Heart left ventricle (tissue), 16 donors: ENCODE data around the gene CCPG1. TPM values are rescaled to one million over a fixed set of nuclear protein-coding genes. Genes with fewer than 3 reads are reported as not detected.
"Not testable (repeated sequence)": the region's sequence is repeated elsewhere in the genome, so short reads cannot be mapped to it uniquely, and the experiment has no call there.

Experiments
- ATAC-seq, 4 donors: fragments of 200-7000 bp; cut with Tn5 transposase; one replicate each; pipeline ENCODE4 v1.9.1; 2020 to 2022; ENCODE audit warnings: moderate library complexity in 4 of 4, mild to moderate bottlenecking in 3 of 4, moderate number of reproducible peaks in 1 of 4
- DNase-seq, 5 donors: peaks; one replicate each; pipeline ENCODE4 v3.0.0-alpha.2; 2020
- H3K27ac ChIP-seq, 12 donors: fragments of 200-600 bp; sonication (generic) in 4 of 12; one replicate each; pipeline versions ENCODE4 v1.5.0 to v1.8.0; 2016 to 2022; ENCODE audit warnings: mild to moderate bottlenecking in 2 of 12
- H3K27me3 ChIP-seq, 9 donors: fragments of 200-600 bp; sonication (generic) in 2 of 9; one replicate each; pipeline versions ENCODE4 v1.5.1 to v1.8.0; 2016 to 2022; ENCODE audit warnings: mild to moderate bottlenecking in 3 of 9
- H3K36me3 ChIP-seq, 9 donors: fragments of 200-600 bp; sonication (generic) in 2 of 9; one replicate each; pipeline versions ENCODE4 v1.5.0 to v1.8.0; 2018 to 2022; ENCODE audit warnings: mild to moderate bottlenecking in 2 of 9
- H3K4me1 ChIP-seq, 12 donors: fragments of 200-600 bp; sonication (generic) in 4 of 12; one replicate each; pipeline versions ENCODE4 v1.5.0 to v1.8.0; 2016 to 2022; ENCODE audit warnings: mild to moderate bottlenecking in 3 of 12
- H3K4me3 ChIP-seq, 12 donors: fragments of 200-600 bp; sonication (generic) in 4 of 12; one replicate each; pipeline versions ENCODE4 v1.5.0 to v1.8.0; 2017 to 2022; ENCODE audit warnings: mild to moderate bottlenecking in 9 of 12, moderate library complexity in 4 of 12
- H3K9me3 ChIP-seq, 12 donors: fragments of 200-600 bp; sonication (generic) in 4 of 12; one replicate each; pipeline versions ENCODE4 v1.5.0 to v1.8.0; 2016 to 2022; ENCODE audit warnings: mild to moderate bottlenecking in 1 of 12
- POLR2A ChIP-seq, 2 donors: fragments of 450-650 bp; IDR thresholded peaks; one replicate each; pipeline ENCODE4 v1.6.1; 2017; ENCODE audit warnings: antibody characterized with exemption in 2 of 2, mild to moderate bottlenecking in 2 of 2, moderate library complexity in 2 of 2
- WGBS, 4 donors: extraction: QIAGEN DNeasy Blood & Tissue Kit in 2 of 4; methylation state at CpG; one replicate each; pipeline versions ENCODE4 v1.1.5 to v1.1.7; 2013 to 2018; 5-methylcytosine and 5-hydroxymethylcytosine counted together
- intact Hi-C, 10 donors: fragments of 100-400 bp; cut with DNase I; formaldehyde crosslinking; loops; one replicate each; pipeline versions ENCODE4 v1.11.1 to v1.14.2; 2022
- polyA plus RNA-seq, 2 donors: library from polyadenylated mRNA; stranded (reverse); fragments of 200-250 nt; gene quantifications; one replicate each; pipeline ENCODE4 v1.2.3, GENCODE V29; 2013
- total RNA-seq, 9 donors: library from RNA; depleted of rRNA in 2 of 9; stranded (reverse); fragments of >200 nt in 2 of 9; fragmentation: NEBNext Ultra II Directional in 3 of 9; extraction: Animal tissue kit (Norgen Biotek cat#: 25700) in 3 of 9; gene quantifications; one replicate each; pipeline versions ENCODE4 v1.1.0 to v1.2.4, GENCODE V29; 2016 to 2023
- TF ChIP-seq, protein P1 (sequence below), 12 donors: fragments of 200-600 bp; sonication (generic) in 4 of 12; IDR thresholded peaks; one replicate each; pipeline versions ENCODE4 v1.5.0 to v1.8.0; 2018 to 2022; ENCODE audit warnings: antibody characterized with exemption in 12 of 12, mild to moderate bottlenecking in 5 of 12
- donor health status: ischemic (EF 13 %, LVEDD 7.1; RV severe dilation, severe dysfunction).
- donor health status: healthy with polysubstance abuse.
- donor health status: DM: no; HTN: yes; CAD: no.
- donor health status: DM: no; HTN: no; CAD: no.
- donor health status: ischemic (EF 25% LVEDD 6.9; RV normal size, moderate dysfunction).
- donor health status: ischemic (EF 25% LVEDD 5.7; RV mildly dilated, moderate dysfunction).
- donor health status: healthy.
- donor health status: DM: yes; HTN: yes; CAD: no.
- donor health status: ischemic (EF 35%, LVEDD 5.7; RV mildly dilated, moderate dysfunction).
- donor health status: nonischemic (EF 11% LVEDD 7.7; RV severe dilation, severe dysfunction).
- donor health status: DM: yes; HTN: yes; CAD: no.
- donor health status: PGD.
- donor health status: ischemic (EF 29% LVEDD 5.4; RV normal size, mild dysfunction).
- donor health status: nonischemic (EF 23%, LVEDD 6.1; RV moderate dilation, normal function).

Gene CCPG1
- total and polyA plus RNA-seq, 11 donors: 21.3 to 105 (median 75.4) TPM

DNA sequence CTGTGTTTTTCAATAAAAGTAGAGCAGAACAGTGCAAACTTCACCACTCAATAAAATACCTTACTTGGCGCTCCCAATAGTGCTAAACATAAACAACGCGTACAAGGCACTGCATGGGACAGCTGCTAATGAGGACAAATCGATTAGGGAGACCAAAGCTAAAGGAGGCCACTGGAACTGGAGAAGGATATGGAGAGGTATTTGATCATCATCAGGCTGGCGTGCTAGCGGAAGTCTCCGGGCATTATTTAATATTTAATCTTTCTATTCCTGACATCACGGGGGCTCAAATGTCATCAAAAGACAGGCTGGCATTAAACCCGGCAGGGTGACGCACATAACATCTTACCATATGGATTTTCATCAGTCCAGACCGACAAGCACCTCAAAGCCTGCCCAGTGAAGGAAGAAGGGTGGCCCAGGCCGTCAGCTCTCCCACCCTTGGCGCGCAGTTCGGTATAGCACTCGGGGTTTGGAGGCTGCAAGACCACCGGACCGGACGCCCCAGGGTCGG, 604 bp downstream of the CCPG1 start:
- peak overlapping the region; percentile 57 to 92 (median 78) for H3K4me3 ChIP-seq
- peaks cover 0 to 55% (median 34%) of the 10 kb centered on the region in 12 donors for H3K4me1 ChIP-seq
- H3K36me3 ChIP-seq: no peaks in the 10 kb centered on the region
- TF ChIP-seq POLR2A (IDR thresholded peaks at IDR 0.05): no peak
- TF ChIP-seq, protein P1, sequence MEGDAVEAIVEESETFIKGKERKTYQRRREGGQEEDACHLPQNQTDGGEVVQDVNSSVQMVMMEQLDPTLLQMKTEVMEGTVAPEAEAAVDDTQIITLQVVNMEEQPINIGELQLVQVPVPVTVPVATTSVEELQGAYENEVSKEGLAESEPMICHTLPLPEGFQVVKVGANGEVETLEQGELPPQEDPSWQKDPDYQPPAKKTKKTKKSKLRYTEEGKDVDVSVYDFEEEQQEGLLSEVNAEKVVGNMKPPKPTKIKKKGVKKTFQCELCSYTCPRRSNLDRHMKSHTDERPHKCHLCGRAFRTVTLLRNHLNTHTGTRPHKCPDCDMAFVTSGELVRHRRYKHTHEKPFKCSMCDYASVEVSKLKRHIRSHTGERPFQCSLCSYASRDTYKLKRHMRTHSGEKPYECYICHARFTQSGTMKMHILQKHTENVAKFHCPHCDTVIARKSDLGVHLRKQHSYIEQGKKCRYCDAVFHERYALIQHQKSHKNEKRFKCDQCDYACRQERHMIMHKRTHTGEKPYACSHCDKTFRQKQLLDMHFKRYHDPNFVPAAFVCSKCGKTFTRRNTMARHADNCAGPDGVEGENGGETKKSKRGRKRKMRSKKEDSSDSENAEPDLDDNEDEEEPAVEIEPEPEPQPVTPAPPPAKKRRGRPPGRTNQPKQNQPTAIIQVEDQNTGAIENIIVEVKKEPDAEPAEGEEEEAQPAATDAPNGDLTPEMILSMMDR (IDR thresholded peaks at IDR 0.05): no peak
- H3K27me3 ChIP-seq: no peaks in the 10 kb centered on the region
- peak overlapping the region; percentile 60 to 98 (median 92) for H3K27ac ChIP-seq
- intact Hi-C loops: loop anchor here in 3 of 10 donors (2.0 to 10.0 kb wide), 5 partner anchors 89 to 213 kb away; partner anchors contain the start of genes RSL24D1 (in 2 of the 3), PIGB (in 1 of the 3), PIGBOS1 (in 1 of the 3) and PYGO1 (in 1 of the 3)
- no peaks in the 10 kb centered on the region for H3K9me3 ChIP-seq
- peak in 1 of 4 donors; percentile 2 for ATAC-seq
- DNase-seq: no peak
- WGBS, 4 donors: 1 to 2% (median 2%) methylated on average over 20 of the region's 20 CpGs

DNA sequence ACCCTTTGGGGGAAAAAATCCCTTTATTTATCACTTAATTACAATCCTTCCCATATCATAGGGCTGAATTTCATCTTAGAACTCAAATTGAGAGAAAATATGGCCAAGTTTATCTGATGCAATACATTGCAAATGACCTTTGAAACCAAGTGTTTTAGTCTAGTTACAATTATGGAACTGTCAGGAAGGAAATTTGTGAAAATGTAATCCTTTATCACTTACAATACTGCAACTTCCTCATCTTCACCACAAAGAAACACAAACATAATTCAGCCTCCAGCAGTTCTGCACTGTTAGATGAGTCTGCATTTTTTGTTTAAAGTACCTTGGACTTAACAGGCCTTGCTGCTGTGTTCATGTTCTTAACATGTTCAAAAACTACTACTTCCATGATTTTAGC, 4.6 kb downstream of the CCPG1 start:
- peak overlapping the region in 5 of 12 donors; percentile 6 to 75 (median 19) for H3K27ac ChIP-seq

DNA sequence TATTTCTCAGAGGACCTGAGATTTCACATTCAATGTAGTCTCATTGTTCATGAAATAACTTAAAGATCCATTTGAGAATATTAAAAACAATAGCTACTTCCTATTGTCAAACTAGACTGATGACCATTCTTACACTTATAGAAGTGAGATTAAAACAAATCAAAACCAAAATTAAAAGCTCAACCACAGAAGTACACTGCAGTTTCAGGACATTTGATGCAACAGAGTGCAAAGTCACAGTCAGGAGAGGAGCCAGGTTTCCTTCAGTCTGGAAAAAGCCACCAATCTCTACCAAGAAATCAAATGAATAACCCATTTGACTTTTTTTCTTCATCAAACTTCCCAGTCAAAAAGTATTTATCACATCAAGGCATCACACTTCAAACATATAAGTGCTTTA, 5.5 kb downstream of the CCPG1 start:
- peaks cover 0 to 7% (median 0%) of the 10 kb centered on the region in 9 donors for H3K36me3 ChIP-seq
- H3K4me1 ChIP-seq: peaks cover 0 to 65% (median 34%) of the 10 kb centered on the region in 12 donors
- H3K27ac ChIP-seq: peak overlapping the region in 1 of 12 donors; percentile 75
- H3K9me3 ChIP-seq: no peaks in the 10 kb centered on the region
- no peak for ATAC-seq
- no peaks in the 10 kb centered on the region for H3K27me3 ChIP-seq
- DNase-seq: no peak
- intact Hi-C loops: loop anchor here in 2 of 10 donors (10.0 kb wide), 2 partner anchors 108 to 208 kb away; partner anchors contain the start of gene RSL24D1 (in 1 of the 2)
- H3K4me3 ChIP-seq: no peak overlapping the region
- TF ChIP-seq, protein P1 (IDR thresholded peaks at IDR 0.05): no peak
- no peak for TF ChIP-seq POLR2A (IDR thresholded peaks at IDR 0.05)

More for the DNA sequence above, 4.6 kb downstream of the CCPG1 start:
- TF ChIP-seq, protein P1 (IDR thresholded peaks at IDR 0.05): no peak
- no peak for TF ChIP-seq POLR2A (IDR thresholded peaks at IDR 0.05)
- Histone ChIP-seq H3K36me3 (peaks cover 0 to 5% (median 0%) of the 10 kb centered on the region in 9 donors), H3K9me3 (no peaks in the 10 kb centered on the region), H3K4me3 (no peak overlapping the region), H3K4me1 (peaks cover 0 to 65% (median 34%) of the 10 kb centered on the region in 12 donors), H3K27me3 (no peaks in the 10 kb centered on the region)
- intact Hi-C loops: loop anchor here in 2 of 10 donors (10.0 kb wide), 2 partner anchors 109 to 209 kb away; partner anchors contain the start of gene RSL24D1 (in 1 of the 2)
- DNase-seq: no peak
- no peak for ATAC-seq

DNA sequence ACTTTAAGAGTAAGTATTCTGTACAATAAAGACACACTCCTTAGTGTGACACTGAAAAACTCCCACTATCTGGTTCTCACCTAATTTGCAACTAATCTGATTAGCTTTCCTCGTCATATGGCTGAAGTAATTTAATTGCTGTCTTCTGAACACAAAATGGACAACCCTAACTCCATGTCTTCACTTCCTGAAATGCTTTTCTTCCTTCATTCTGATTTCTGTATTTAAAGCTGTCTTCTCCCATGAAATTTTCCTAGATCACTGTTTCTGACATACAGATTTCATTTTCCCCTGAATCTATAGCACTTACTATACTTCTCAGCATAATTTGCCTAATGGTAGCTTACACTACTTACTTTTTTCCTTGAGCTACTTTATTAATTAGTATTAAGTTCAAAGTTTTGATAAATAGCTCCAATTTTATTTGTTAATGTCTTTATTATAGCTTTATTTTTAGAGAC, 6.3 kb downstream of the CCPG1 start:
- peaks cover 0 to 60% (median 31%) of the 10 kb centered on the region in 12 donors for H3K4me1 ChIP-seq
- no peaks in the 10 kb centered on the region for H3K27me3 ChIP-seq
- TF ChIP-seq POLR2A (IDR thresholded peaks at IDR 0.05): no peak
- TF ChIP-seq, protein P1 (IDR thresholded peaks at IDR 0.05): no peak
- ATAC-seq (no peak), DNase-seq (no peak)
- H3K9me3 ChIP-seq: no peaks in the 10 kb centered on the region
- peaks cover 0 to 10% (median 0%) of the 10 kb centered on the region in 9 donors for H3K36me3 ChIP-seq
- intact Hi-C loops: loop anchor here in 2 of 10 donors (10.0 kb wide), 2 partner anchors 107 to 207 kb away; partner anchors contain the start of gene RSL24D1 (in 1 of the 2)
- 77 to 85% (median 82%) methylated on average over 1 of the region's 1 CpG for WGBS, 4 donors
- H3K27ac ChIP-seq: peak overlapping the region in 1 of 12 donors; percentile 75
- no peak overlapping the region for H3K4me3 ChIP-seq

DNA sequence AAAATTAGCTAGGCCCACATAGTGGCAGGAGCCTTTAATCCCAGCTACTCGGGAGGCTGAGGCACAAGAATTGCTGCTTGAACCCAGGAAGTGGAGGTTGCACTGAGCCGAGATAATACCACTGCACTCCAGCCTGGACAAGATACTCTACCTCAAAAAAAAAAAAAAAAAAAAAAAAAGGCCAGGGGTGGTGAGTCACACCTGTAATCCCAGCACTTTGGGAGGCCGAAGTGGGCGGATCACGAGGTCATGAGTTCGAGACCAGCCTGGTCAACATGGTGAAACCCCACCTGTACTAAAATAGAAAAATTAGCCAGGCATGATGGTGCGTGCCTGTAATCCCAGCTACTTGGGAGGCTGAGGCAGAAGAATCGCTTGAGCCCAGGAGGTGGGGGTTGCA, 8.1 kb downstream of the CCPG1 start:
- H3K36me3 ChIP-seq: peaks cover 0 to 10% (median 0%) of the 10 kb centered on the region in 9 donors
- DNase-seq, H3K27me3 ChIP-seq, H3K4me3 ChIP-seq, H3K27ac ChIP-seq, ATAC-seq, H3K9me3 ChIP-seq: not testable (repeated sequence)
- WGBS, 4 donors: 82 to 95% (median 93%) methylated on average over 8 of the region's 8 CpGs
- intact Hi-C loops: loop anchor here in 2 of 10 donors (10.0 kb wide), 2 partner anchors 105 to 205 kb away; partner anchors contain the start of gene RSL24D1 (in 1 of the 2)
- peaks cover 0 to 42% (median 20%) of the 10 kb centered on the region in 12 donors for H3K4me1 ChIP-seq
